ENCODE data around the gene OR4A16. TPM values are rescaled to one million over a fixed set of nuclear protein-coding genes. Genes with fewer than 3 reads are reported as not detected.

The OR4A16 gene, protein sequence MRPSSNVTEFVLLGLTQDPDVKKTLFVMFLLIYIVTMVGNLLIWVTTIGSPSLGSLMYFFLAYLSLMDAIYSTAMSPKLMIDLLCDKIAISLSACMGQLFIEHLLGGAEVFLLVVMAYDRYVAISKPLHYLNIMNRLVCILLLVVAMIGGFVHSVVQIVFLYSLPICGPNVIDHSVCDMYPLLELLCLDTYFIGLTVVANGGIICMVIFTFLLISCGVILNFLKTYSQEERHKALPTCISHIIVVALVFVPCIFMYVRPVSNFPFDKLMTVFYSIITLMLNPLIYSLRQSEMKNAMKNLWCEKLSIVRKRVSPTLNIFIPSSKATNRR
- total RNA-seq (2022; extraction: Qiagen RNA extraction) = not detected in 5 replicates

DNA sequence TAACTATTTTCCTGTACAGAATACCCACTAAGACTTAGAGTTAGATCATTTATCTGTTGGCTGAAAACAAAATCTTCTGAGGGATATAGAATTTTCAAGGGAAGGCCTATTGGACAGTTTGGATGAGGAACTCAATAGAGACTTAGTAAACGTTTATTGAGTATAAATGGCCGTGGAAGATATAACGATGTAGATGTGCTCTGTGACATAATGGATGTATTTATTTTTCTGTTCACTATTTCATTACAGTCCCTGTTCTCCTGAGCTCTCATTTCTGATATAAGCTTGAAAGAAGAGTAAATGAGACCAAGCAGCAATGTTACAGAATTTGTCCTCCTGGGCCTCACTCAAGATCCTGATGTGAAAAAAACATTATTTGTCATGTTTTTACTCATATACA lies at the start of gene OR4A16:
OR4A16 (plus strand) TSS at position 301 of the 400 bp plus-strand sequence; CDS start at position 301, 0 bp downstream.

DNA sequence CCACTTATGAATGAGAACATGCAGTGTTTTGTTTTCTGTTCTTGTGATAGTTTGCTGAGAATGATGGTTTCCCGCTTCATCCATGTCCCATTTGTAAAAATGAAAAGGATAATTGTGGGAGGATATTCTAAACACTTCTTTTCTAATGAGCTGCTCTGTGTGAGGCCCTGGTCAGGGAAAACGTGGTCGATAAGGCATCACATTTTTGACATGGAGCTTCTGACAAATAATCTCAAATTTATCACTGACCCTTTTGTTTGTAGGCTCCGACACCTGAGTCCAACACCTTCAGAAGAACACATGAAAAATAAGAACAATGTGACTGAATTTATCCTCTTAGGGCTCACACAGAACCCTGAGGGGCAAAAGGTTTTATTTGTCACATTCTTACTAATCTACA lies 24.7 kb downstream of the OR4A16 start, which contains the start of gene OR4A15:
OR4A15 (plus strand) TSS at position 301 of the 400 bp plus-strand sequence; CDS start at position 301, 0 bp downstream.

Other genes starting within 250 kb of the OR4A16 start
- not detected in 5 replicates for gene TRIM48, start 81.0 kb upstream of the OR4A16 start, total RNA-seq (2022; extraction: Qiagen RNA extraction)
- not detected in 5 replicates for gene OR4A15, start 24.8 kb downstream of the OR4A16 start, total RNA-seq (2022; extraction: Qiagen RNA extraction)
- gene OR4C15, start 211.3 kb downstream of the OR4A16 start, total RNA-seq (2022; extraction: Qiagen RNA extraction) = not detected in 5 replicates
- not detected in 5 replicates for gene OR4C16, start 228.9 kb downstream of the OR4A16 start, total RNA-seq (2022; extraction: Qiagen RNA extraction)

Data from A549 treated with Hydrocortisone at 1 μM for 4 hours (cell line).